Ovary (tissue), 9 donors: Measurements from ENCODE around the gene EFHB. TPM values are rescaled to one million over a fixed set of nuclear protein-coding genes. Genes with fewer than 3 reads are reported as not detected.

Source experiments
- DNase-seq, 5 donors: peaks; one replicate each; pipeline ENCODE4 v3.0.0-alpha.2; 2019 to 2020
- H3K27ac ChIP-seq, 2 donors: fragments of 200-600 bp; one replicate each; pipeline versions ENCODE4 v1.5.1 to v1.8.0; 2019 to 2022
- H3K27me3 ChIP-seq: fragments of 200-600 bp; one replicate; pipeline ENCODE4 v1.8.0; 2022
- H3K36me3 ChIP-seq: fragments of 200-600 bp; sonication (generic); one replicate; pipeline ENCODE4 v1.5.1; 2019
- H3K4me1 ChIP-seq: one replicate; pipeline ENCODE4 v1.8.1; 2013; ENCODE audit warnings: mild to moderate bottlenecking, moderate library complexity; ENCODE audit not compliant: insufficient read depth
- H3K4me3 ChIP-seq: fragments of 200-600 bp; sonication (generic); one replicate; pipeline ENCODE4 v1.5.1; 2017
- H3K9me3 ChIP-seq, 2 donors: fragments of 200-600 bp in 1 of 2; sonication (generic) in 1 of 2; one replicate each; pipeline versions ENCODE4 v1.5.1 to v1.8.1; 2013 to 2019; ENCODE audit warnings: mild to moderate bottlenecking in 1 of 2, moderate library complexity in 1 of 2
- EP300 ChIP-seq: sonication (generic); formaldehyde crosslinking; IDR thresholded peaks from one replicate; pipeline ENCODE4 v1.6.1; 2017; ENCODE audit warnings: antibody characterized with exemption
- POLR2A ChIP-seq: fragments of 450-650 bp; IDR thresholded peaks from one replicate; pipeline ENCODE4 v1.6.1; 2017; ENCODE audit warnings: antibody characterized with exemption, mild to moderate bottlenecking, moderate library complexity
- WGBS, 3 donors: extraction: QIAGEN DNeasy Blood & Tissue Kit in 1 of 3; methylation state at CpG; one replicate each; pipeline versions ENCODE4 v1.1.5 to v1.1.7; 2013 to 2017; 5-methylcytosine and 5-hydroxymethylcytosine counted together
- intact Hi-C, 4 donors: fragments of 100-400 bp; cut with DNase I; formaldehyde crosslinking; loops; one replicate each; pipeline versions ENCODE4 v1.11.0 to v1.15.1; 2022 to 2023
- polyA plus RNA-seq, 2 donors: library from polyadenylated mRNA; stranded (reverse); fragments of 200-250 nt in 1 of 2; fragments of 350-450 nt in 1 of 2; fragmentation: Illumina TruSeq in 1 of 2; extraction: RNeasy Lipid Tissue Mini Kit (QIAGEN cat#74804) in 1 of 2; gene quantifications; one replicate each; pipeline ENCODE4 v1.2.3, GENCODE V29; 2013 to 2014
- total RNA-seq, 7 donors: library from RNA; depleted of rRNA in 2 of 7; stranded (reverse); fragments of >200 nt in 2 of 7; fragmentation: NEBNext Ultra II Directional in 3 of 7; extraction: Animal tissue kit (Norgen Biotek cat#: 25700) in 3 of 7; gene quantifications; one replicate each; pipeline versions ENCODE4 v1.1.0 to v1.2.4, GENCODE V29; 2016 to 2023
- TF ChIP-seq, protein P1 (sequence below), 3 donors: fragments of 450-650 bp in 2 of 3; fragments of 200-600 bp in 1 of 3; IDR thresholded peaks; one replicate each; pipeline versions ENCODE4 v1.5.1 to v1.8.0; 2016 to 2022; ENCODE audit warnings: antibody characterized with exemption in 3 of 3, mild to moderate bottlenecking in 1 of 3
- donor health status: DM: no; HTN: no; CAD: no; lungs with moderate emphysema.
- donor health status: DM: no; HTN: no; CAD: no.
- donor health status: Bipolar disorder and iron deficiency.
- donor health status: DM: yes; HTN: yes; CAD: no.
- donor health status: DM: no; HTN: no; CAD: no.
- donor health status: DM: yes; HTN: yes; CAD: no.

The EFHB gene
- total and polyA plus RNA-seq, 9 donors = 0.42 to 9.2 (median 2.2) TPM

DNA sequence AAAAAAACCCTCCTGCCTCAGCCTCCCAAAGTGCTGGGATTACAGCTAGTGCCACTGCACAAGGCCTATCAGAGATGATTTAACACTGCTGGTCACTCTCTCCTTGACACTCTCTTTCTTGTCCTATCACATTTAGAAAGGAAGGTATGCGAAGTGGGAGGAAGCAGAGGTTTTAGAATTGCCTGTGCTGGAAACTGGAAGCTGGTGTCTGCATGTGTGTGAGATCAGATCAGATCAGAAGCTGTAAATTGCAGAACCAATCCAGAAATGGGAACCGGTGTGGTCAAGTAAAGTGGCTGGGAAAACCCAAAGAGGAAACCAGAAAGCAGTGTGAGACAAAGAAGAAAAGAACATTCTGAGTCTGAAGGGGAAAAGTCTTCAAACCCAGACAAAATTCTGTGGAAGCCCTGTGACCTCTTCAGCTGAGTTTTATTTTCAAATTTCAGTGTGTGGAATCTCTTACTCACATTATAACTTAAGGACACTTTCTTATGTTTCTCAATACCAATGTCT lies 2.8 kb downstream of the EFHB start:
- intact Hi-C loops = no loop called here
- no peak for DNase-seq
- H3K36me3 ChIP-seq = no peaks in the 10 kb centered on the region
- H3K4me1 ChIP-seq = no peaks in the 10 kb centered on the region
- no peaks in the 10 kb centered on the region for H3K9me3 ChIP-seq
- H3K4me3 ChIP-seq = no peak overlapping the region
- no peak overlapping the region for H3K27ac ChIP-seq
- no peaks in the 10 kb centered on the region for H3K27me3 ChIP-seq
- WGBS, 3 donors = 39 to 49% (median 46%) methylated on average over 2 of the region's 2 CpGs
- TF ChIP-seq EP300 (no peak), POLR2A (no peak)
- TF ChIP-seq, protein P1, sequence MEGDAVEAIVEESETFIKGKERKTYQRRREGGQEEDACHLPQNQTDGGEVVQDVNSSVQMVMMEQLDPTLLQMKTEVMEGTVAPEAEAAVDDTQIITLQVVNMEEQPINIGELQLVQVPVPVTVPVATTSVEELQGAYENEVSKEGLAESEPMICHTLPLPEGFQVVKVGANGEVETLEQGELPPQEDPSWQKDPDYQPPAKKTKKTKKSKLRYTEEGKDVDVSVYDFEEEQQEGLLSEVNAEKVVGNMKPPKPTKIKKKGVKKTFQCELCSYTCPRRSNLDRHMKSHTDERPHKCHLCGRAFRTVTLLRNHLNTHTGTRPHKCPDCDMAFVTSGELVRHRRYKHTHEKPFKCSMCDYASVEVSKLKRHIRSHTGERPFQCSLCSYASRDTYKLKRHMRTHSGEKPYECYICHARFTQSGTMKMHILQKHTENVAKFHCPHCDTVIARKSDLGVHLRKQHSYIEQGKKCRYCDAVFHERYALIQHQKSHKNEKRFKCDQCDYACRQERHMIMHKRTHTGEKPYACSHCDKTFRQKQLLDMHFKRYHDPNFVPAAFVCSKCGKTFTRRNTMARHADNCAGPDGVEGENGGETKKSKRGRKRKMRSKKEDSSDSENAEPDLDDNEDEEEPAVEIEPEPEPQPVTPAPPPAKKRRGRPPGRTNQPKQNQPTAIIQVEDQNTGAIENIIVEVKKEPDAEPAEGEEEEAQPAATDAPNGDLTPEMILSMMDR (IDR thresholded peaks at IDR 0.05) = no peak

DNA sequence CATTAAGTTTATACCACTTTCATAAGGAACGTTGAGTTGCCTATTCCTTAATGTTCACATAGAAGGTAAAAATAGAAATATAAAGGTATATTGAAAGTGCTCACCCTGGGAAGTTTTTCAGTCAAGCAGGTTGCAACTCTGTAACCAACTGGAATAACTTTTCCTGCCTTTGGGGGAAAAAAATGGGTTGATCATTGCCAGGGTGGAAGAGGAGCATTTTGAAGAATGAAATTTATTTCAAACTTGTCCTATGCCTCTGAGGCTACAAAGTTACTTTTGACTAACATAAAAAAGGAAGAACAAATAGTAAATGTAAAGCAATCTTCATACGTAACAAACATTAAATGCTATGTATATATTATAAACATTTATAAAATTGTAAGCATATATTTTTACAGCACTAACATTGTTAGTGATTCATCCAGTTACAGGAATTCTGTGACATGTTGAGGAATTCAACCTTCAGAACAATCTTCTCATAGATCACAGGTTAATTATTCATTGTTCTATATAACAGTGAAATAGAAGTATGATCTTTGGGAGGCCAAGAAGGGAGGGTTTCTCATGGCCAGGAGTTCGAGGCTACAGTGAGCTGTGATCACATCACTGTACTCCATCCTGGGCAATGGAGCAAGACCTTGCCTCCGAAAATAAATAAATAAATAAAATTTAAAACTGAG lies 13.5 kb downstream of the EFHB start:
- WGBS, 3 donors = 68 to 82% (median 79%) methylated on average over 4 of the region's 4 CpGs
- Histone ChIP-seq H3K27me3 (no peaks in the 10 kb centered on the region), H3K27ac (no peak overlapping the region), H3K9me3 (no peaks in the 10 kb centered on the region), H3K36me3 (no peaks in the 10 kb centered on the region), H3K4me3 (no peak overlapping the region), H3K4me1 (no peaks in the 10 kb centered on the region)
- intact Hi-C loops = no loop called here
- TF ChIP-seq, protein P1 (IDR thresholded peaks at IDR 0.05) = no peak
- TF ChIP-seq POLR2A = no peak
- TF ChIP-seq EP300 = no peak
- no peak for DNase-seq

DNA sequence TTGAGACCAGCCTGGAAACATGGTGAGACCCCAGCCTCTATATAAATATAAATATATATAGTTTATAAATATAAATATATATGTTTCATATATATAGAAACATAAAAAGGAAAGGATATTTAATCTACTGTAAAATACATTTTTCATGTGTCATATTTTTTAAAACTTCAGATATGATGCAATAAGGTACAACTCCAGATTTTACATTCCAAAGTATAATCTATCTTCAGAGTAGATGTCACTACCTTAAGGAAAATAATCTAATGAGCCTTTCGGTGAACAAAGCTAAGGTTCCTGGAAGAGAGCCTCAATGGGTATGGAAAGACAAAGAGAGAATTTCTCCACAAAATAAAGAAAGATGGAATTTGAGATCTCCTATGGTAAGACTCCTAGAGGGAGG lies 16.9 kb downstream of the EFHB start:
- Histone ChIP-seq H3K27ac (no peak overlapping the region), H3K9me3 (no peaks in the 10 kb centered on the region), H3K27me3 (no peaks in the 10 kb centered on the region), H3K4me3 (no peak overlapping the region), H3K36me3 (no peaks in the 10 kb centered on the region), H3K4me1 (no peaks in the 10 kb centered on the region)
- TF ChIP-seq POLR2A (no peak), EP300 (no peak)
- TF ChIP-seq, protein P1 (IDR thresholded peaks at IDR 0.05) = no peak
- WGBS, 3 donors = 91 to 94% (median 91%) methylated on average over 1 of the region's 1 CpG
- intact Hi-C loops = no loop called here
- DNase-seq = no peak

GRCh38 chr3:19911452-19911851 lies 22.6 kb downstream of the EFHB start:
- Histone ChIP-seq H3K4me3 (no peak overlapping the region), H3K27me3 (no peaks in the 10 kb centered on the region), H3K36me3 (no peaks in the 10 kb centered on the region), H3K27ac (no peak overlapping the region), H3K9me3 (no peaks in the 10 kb centered on the region), H3K4me1 (no peaks in the 10 kb centered on the region)
- intact Hi-C loops = no loop called here
- TF ChIP-seq, protein P1 (IDR thresholded peaks at IDR 0.05) = no peak
- TF ChIP-seq POLR2A = no peak
- no peak for TF ChIP-seq EP300
- DNase-seq = no peak
